ENCODE measurements around the gene RAB3C.
"Not testable (repeated sequence)": the region's sequence is repeated elsewhere in the genome, so short reads cannot be mapped to it uniquely, and the experiment has no call there.

Gene RAB3C, protein sequence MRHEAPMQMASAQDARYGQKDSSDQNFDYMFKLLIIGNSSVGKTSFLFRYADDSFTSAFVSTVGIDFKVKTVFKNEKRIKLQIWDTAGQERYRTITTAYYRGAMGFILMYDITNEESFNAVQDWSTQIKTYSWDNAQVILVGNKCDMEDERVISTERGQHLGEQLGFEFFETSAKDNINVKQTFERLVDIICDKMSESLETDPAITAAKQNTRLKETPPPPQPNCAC

DNA sequence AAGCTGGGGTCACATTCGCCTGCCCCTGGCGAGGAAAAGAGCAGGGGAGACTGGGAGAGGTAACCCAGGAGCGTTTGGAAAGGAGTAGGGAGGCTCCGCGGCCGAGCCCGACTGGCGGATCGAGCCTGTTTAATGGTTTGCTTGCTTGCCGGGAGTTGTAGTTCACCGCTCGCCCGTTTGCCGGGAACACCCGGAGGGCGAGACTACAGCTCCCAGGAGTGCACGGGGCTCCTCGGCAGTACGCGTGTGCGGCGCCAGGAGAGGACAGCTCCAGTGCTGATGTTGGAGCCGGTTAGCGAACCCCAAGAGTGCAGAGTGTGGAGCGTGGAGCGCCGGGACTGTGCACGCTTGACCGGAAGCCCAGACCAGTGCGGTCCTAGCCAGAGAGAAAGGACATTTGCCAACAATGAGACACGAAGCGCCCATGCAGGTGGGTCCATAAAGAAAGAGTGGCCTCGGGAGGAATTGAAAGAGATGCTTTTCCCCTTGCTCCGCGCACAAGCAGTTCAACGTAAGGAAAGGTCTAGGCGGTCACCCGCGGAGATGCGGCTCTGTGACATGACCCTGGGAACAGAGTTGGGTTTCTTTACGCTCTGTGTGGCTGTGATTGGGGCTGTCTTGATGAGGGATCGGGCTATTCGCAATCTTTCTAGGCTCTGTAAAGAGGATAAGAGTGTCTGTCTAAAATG is at the start of gene RAB3C:
RAB3C (plus strand) TSS at position 273 of the 689 bp plus-strand sequence; CDS start at position 407, 134 bp downstream.
- FAIRE-seq: peak; percentile 76

GRCh38 chr5:58541935-58542334 is 40.9 kb upstream of the RAB3C start:
- not testable (repeated sequence) for FAIRE-seq

GRCh38 chr5:58542709-58543108 is 40.2 kb upstream of the RAB3C start:
- FAIRE-seq: no peak

GRCh38 chr5:58543723-58544122 is 39.2 kb upstream of the RAB3C start:
- FAIRE-seq: no peak

DNA sequence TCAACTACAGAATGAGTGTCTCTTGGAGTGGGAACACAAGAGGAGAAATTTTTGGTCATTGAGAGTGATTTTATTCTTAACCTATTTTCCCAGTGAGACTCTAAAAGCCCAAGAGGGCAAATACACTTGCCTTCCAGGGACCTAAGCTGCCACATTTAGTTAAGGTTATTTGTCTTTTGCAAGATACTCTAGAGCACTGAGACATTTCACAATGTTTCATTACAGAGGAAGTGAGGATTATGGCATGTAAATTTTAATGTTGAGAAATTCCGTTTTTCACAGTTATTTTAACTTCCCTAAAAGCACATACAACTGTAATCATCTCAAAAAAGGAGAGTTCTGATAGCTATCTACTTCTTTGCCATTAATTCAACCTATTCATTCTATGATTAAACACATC is 38.7 kb upstream of the RAB3C start:
- FAIRE-seq: no peak

- no peak for FAIRE-seq
Measured at GRCh38 chr5:58544926-58545325, 37.9 kb upstream of the RAB3C start.

GRCh38 chr5:58545912-58546311 is 37.0 kb upstream of the RAB3C start:
- FAIRE-seq: no peak

DNA sequence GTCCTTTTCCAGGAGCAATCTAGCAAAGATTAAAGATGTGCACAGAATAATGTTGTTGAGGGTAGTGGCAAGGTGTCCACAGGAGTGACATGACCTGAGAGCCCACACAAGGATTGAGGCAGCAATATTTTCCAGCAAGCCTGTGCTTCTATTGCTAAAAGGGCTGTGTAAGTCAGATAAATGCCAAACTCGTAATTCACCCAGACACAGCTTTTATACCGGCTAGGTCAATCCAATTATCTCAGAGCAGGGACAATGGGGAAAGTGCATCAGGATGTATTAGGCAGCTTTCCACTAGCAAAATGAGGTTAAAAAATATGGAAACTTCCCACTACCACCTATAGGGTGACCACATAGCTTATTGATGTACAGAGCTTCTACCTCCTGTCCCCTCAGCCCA is 34.8 kb upstream of the RAB3C start:
- no peak for FAIRE-seq

DNA sequence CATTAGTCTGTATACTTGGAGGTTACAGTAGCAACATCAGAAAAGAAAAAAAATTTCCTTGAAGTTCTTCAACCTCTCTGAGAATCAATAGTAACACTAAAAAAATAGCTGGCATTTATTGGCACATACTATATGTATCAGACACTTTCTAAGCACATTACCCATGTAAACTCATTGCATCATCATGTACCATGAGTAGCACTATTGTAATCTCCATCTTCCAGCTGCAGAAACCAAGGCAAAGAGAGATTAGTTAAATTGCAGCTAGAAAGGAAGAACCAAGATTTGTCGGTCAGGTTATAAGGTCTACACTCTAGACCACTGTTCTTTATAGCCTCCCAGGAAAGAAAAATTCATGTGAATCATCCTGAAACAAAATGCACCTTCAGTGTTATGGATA is 31.4 kb upstream of the RAB3C start:
- FAIRE-seq: no peak

DNA sequence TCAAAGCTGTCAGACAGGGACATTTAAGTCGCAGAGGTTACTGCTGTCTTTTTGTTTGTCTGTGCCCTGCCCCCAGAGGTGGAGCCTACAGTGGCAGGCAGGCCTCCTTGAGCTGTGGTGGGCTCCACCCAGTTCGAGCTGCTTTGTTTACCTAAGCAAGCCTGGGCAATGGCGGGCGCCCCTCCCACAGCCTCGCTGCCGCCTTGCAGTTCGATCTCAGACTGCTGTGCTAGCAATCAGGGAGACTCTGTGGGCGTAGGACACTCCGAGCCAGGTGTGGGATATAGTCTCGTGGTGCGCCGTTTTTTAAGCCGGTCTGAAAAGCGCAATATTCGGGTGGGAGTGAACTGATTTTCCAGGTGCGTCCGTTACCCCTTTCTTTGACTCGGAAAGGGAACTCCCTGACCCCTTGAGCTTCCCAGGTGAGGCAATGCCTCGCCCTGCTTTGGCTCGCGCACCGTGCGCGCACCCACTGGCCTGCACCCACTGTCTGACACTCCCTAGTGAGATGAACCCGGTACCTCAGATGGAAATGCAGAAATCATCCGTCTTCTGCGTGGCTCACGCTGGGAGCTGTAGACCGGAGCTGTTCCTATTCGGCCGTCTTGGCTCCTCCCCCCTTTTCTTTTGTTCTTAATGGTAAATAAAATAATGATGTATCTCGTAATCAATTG is 25.1 kb upstream of the RAB3C start:
- FAIRE-seq: not testable (repeated sequence)

DNA sequence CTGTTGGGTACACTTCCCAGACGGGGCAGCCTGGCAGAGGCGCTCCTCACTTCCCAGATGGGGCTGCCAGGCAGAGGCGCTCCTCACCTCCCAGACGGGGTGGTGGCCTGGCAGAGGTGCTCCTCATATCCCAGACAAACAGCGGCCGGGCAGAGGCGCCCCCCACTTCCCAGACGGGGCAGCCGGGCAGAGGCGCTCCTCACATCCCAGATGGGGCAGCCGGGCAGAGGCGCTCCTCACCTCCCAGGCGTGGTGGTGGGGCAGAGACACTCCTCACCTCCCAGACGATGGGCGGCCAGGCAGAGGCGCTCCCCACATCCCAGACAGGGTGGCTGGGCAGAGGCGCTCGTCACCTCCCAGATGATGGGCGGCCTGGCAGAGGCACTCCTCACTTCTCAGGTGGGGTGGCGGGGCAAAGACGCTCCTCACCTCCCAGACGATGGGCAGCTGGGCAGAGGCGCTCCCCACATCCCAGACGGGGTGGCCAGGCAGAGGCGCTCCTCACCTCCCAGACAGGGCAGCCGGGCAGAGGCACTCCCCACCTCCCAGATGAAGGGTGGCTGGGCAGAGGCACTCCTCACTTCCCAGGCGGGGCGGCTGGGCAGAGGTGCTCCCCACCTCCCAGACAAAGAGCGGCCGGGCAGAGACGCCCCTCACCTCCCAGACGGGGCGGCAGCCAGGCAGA is 19.7 kb upstream of the RAB3C start:
- not testable (repeated sequence) for FAIRE-seq

DNA sequence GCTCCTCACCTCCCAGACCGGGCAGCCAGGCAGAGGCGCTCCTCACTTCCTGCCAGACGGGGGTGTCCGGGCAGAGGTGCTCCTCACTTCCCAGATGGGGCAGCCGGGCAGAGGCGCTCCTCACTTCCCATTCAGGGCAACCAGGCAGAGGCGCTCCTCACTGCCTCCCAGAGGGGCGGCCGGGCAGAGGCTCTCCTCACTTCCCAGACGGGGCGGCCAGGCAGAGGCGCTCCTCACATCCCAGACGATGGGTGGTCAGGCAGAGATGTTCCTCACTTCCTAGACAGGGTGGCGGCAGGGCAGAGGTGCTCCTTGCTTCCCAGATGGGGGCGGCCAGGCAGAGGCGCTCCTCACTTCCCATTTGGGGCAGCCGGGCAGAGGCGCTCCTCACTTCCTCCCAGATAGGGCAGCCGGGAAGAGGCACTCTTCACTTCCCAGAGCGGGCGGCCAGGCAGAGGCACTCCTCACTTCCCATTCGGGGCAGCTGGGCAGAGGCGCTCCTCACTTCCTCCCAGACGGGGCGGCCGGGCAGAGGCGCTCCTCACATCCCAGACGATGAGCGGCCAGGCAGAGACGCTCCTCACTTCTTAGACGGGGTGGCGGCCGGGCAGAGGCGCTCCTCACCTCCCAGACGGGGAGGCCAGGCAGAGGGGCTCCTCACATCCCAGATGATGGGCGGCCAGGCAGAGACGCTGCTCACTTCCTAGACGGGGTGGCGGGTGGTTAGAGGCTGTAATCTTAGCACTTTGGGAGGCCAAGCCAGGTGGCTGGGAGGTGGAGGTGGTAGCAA is 18.6 kb upstream of the RAB3C start:
- not testable (repeated sequence) for FAIRE-seq

DNA sequence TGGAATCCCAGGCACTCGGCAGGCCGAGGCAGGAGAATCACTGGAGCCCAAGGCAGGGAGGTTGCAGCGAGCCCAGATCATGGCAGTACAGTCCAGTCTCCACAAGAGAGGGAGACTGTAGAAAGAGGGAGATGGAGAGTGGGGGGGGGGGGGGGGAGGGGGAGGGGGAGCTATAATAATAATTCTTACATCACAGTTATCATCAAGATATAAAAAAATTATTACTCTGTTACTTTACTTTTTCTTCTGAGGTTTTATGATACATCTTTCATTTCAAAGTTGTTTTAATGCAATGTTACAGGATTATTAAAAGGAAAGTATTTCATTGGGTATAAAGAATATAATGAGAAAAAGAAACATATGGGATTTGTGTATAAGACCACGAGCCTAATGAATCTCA is 17.8 kb upstream of the RAB3C start:
- FAIRE-seq: no peak

DNA sequence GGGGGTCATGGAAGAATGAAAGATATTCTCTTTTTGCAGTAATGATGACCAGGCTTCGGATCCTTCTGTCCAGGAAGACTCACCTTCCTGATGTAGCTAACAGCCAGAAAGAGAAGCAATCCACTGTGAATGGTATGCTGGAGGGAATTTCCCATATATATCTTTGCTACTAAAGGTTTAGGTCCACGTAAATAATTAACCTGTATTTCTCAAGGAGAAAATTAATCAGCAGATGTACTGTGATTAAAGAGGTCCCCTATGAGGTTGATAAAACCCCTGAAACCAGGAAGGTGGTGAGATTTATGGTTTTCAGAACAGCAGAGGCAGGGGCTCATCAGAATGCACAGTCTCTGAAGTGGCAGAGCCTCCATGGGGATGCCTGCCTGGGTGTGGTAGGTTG is 11.4 kb upstream of the RAB3C start:
- FAIRE-seq: no peak

GRCh38 chr5:58572973-58573372 is 9.9 kb upstream of the RAB3C start:
- FAIRE-seq: not testable (repeated sequence)

GRCh38 chr5:58579781-58580180 is 3.1 kb upstream of the RAB3C start:
- FAIRE-seq: no peak

DNA sequence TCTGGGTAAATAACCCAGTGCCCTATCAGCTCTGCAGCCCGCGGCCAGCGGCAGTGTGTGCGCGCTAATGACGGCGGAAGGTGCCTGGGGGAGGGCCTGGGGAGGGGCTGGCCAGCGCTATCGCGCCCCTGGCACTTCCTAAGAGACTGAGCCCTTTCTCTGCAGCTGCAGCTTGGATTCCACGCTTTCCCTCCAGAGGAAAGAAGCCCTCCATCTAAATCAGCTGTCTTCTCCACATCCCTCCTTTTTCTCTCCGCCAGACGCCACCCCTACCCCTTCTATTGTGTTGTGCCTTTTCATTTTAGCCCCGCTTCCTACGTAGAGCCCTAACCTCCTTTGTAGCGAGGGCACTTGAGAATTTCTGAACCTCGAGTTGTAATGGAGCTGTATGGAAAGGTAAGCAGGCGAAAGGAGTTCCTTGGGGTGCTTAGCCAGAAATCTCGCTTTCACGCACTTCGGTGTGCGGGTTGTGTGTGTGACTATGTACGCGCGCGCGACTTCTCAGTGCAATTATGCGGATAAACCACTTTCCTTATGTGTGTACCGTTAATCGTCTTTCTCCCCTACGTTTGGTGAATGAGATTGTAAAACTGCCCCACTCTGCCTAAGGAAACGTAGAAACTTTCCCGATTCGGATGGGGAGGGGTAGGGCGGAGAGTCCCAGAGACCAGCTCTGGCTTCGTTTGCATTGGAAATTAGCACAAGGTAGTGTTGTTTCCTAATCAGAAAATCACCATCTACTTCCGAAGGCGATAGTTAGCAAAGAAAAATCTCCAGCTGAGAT is 664 bp upstream of the RAB3C start:
- no peak for FAIRE-seq

GRCh38 chr5:58595952-58596351 is 13.1 kb downstream of the RAB3C start:
- FAIRE-seq: no peak

GRCh38 chr5:58598440-58598839 is 15.6 kb downstream of the RAB3C start:
- FAIRE-seq: no peak

DNA sequence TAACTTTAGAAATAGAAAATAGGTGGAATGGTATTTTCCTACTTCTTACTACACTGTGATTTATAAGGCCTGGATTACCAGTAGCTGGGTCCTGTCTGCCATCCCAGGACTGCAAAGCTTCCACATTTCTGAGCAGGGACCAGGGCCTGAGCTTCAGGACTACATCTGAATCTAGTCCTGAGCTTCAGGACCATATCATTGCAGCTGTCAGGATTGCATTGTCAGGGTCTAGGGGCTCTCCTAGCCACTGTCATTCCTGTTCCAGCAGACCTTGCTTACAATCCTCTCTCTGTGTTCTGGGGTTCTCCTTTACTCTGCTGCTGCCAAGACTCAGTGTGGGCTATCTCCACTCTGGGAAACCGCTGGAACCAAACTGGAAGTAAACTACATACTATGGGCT is 16.3 kb downstream of the RAB3C start:
- no peak for FAIRE-seq

DNA sequence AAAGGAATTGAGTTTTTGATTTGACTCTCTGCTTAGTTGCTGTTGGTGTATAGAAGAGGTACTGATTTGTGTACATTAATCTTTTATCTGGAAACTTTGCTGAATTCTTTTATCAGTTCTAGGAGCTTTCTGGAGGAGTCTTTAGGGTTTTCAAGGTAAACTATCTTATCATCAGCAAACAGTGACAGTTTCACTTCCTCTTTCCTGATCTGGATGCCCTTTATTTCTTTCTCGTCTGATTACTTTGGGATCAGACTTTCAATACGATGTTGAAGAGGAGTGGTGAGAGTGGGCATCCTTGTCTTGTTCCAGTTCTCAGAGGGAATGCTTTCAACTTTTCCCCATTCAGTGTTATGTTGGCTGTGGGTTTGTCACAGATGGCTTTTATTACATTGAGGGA is 17.7 kb downstream of the RAB3C start:
- FAIRE-seq: not testable (repeated sequence)

GRCh38 chr5:58602889-58603288 is 20.0 kb downstream of the RAB3C start:
- not testable (repeated sequence) for FAIRE-seq

Measured in TTC549 (cell line).